Measurements from ENCODE around the gene DNTT.

GRCh38 chr10:96342402-96342801 is 38.2 kb downstream of the DNTT start:
- TF ChIP-seq SUZ12 (IDR thresholded peaks at IDR 0.05) (no peak), ARNT (IDR thresholded peaks at IDR 0.05) (no peak), BHLHE40 (IDR thresholded peaks at IDR 0.05; ENCODE audit: borderline replicate concordance) (no peak), L3MBTL2 (conservative IDR thresholded peaks at IDR 0.05) (no peak), SP1 (IDR thresholded peaks at IDR 0.05) (no peak), FOXA1 (IDR thresholded peaks at IDR 0.05) (no peak), HDGF (IDR thresholded peaks at IDR 0.05; ENCODE audit: borderline replicate concordance) (no peak), FOXM1 (IDR thresholded peaks at IDR 0.05; ENCODE audit: borderline replicate concordance) (no peak)
- TF ChIP-seq, protein P1, sequence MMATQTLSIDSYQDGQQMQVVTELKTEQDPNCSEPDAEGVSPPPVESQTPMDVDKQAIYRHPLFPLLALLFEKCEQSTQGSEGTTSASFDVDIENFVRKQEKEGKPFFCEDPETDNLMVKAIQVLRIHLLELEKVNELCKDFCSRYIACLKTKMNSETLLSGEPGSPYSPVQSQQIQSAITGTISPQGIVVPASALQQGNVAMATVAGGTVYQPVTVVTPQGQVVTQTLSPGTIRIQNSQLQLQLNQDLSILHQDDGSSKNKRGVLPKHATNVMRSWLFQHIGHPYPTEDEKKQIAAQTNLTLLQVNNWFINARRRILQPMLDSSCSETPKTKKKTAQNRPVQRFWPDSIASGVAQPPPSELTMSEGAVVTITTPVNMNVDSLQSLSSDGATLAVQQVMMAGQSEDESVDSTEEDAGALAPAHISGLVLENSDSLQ (IDR thresholded peaks at IDR 0.05), result no peak

Measured in HEK293T (cell line).